ENCODE results near the gene PSMD5.

Gene PSMD5

DNA sequence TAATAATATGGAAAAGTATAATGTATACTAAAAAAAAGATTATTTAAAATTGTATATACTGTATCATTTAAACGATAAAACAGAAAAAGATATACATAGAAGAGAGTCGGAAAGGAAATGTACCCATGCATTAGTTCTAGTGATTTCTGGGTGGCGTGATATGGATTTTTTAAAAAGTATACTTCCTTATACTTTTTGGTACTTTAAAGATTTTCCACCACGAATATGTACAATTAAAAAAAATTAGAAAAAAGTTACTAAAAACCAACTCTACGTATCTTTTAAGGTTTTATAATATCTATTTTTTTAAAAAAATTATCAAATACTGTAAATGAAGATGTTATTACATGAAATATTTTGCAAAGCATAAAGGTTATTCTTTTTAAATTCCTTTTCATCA lies 22.0 kb upstream of the PSMD5 start:
- H2BK15ac ChIP-seq (ENCODE audit: low read length) = no peak overlapping the region
- no peak overlapping the region for H2AFZ ChIP-seq (ENCODE audit: low read length)

GRCh38 chr9:120863833-120864232 lies 21.1 kb upstream of the PSMD5 start:
- DNase-seq (ENCODE audit: low spot score) = no peak
- H3K14ac ChIP-seq (ENCODE audit: low read length) = no peak overlapping the region
- no peaks in the 10 kb centered on the region for H3K27me3 ChIP-seq (ENCODE audit: control insufficient read depth in 3 of 3, insufficient read depth in 3 of 3, low read depth in 1 of 3, low read length in 3 of 3)
- no peak overlapping the region for H2AFZ ChIP-seq (ENCODE audit: low read length)
- H3K9me3 ChIP-seq (replicated peaks in 1 of 2; ENCODE audit: control insufficient read depth in 2 of 2, insufficient read depth in 1 of 2, low read depth in 1 of 2, low read length in 2 of 2) = no peaks in the 10 kb centered on the region
- H2BK5ac ChIP-seq (ENCODE audit: low read length) = no peak overlapping the region
- no peak overlapping the region for H2AK5ac ChIP-seq (ENCODE audit: low read depth, low read length)
- H3K27ac ChIP-seq (replicated peaks; ENCODE audit: low read length) = no peak overlapping the region
- no peak overlapping the region for H2BK15ac ChIP-seq (ENCODE audit: low read length)
- no peak overlapping the region for H3K4ac ChIP-seq (ENCODE audit: low read length)
- H3K23ac ChIP-seq (ENCODE audit: low read depth, low read length, poor library complexity) = no peak overlapping the region
- no peak overlapping the region for H4K91ac ChIP-seq (ENCODE audit: low read depth, low read length, poor library complexity)
- H2BK120ac ChIP-seq (ENCODE audit: low read depth, low read length) = no peak overlapping the region
- H3K18ac ChIP-seq (ENCODE audit: low read length) = no peak overlapping the region
- H4K8ac ChIP-seq (ENCODE audit: low read depth, low read length) = no peak overlapping the region
- H3K9ac ChIP-seq (ENCODE audit: low read depth, low read length, poor library complexity) = no peak overlapping the region
- peaks cover 0 to 4% of the 10 kb centered on the region in 2 donors for H3K4me1 ChIP-seq (ENCODE audit: control insufficient read depth in 2 of 2, insufficient read depth in 1 of 2, low read depth in 1 of 2, low read length in 2 of 2)
- H3K79me1 ChIP-seq (ENCODE audit: low read depth, low read length) = peaks cover 1% of the 10 kb centered on the region
- H3K36me3 ChIP-seq (replicated peaks in 1 of 2; ENCODE audit: control insufficient read depth in 2 of 2, insufficient read depth in 2 of 2, low read length in 2 of 2) = peaks cover 30 to 90% of the 10 kb centered on the region in 2 donors
- H3K4me3 ChIP-seq (ENCODE audit: low read length in 2 of 2) = no peak overlapping the region
- no CpG with 5 or more reads among the region's 7 CpGs for WGBS, 2 donors (ENCODE audit: extremely low coverage in 2 of 2, insufficient read length in 2 of 2, insufficient replicate concordance in 1 of 2)
- H2BK12ac ChIP-seq (ENCODE audit: low read length) = no peak overlapping the region
- no peak overlapping the region for H3K4me2 ChIP-seq (ENCODE audit: insufficient read depth, low read length, poor library complexity, severe bottlenecking)

More for the DNA sequence above, 22.0 kb upstream of the PSMD5 start:
- Histone ChIP-seq H3K14ac (ENCODE audit: low read length) (no peak overlapping the region), H2BK120ac (ENCODE audit: low read depth, low read length) (no peak overlapping the region), H3K9ac (ENCODE audit: low read depth, low read length, poor library complexity) (no peak overlapping the region), H3K4me1 (ENCODE audit: control insufficient read depth in 2 of 2, insufficient read depth in 1 of 2, low read depth in 1 of 2, low read length in 2 of 2) (peaks cover 0 to 6% of the 10 kb centered on the region in 2 donors), H2AK5ac (ENCODE audit: low read depth, low read length) (no peak overlapping the region), H2BK5ac (ENCODE audit: low read length) (no peak overlapping the region), H3K23ac (ENCODE audit: low read depth, low read length, poor library complexity) (no peak overlapping the region), H3K9me3 (replicated peaks in 1 of 2; ENCODE audit: control insufficient read depth in 2 of 2, insufficient read depth in 1 of 2, low read depth in 1 of 2, low read length in 2 of 2) (no peaks in the 10 kb centered on the region), H3K4me2 (ENCODE audit: insufficient read depth, low read length, poor library complexity, severe bottlenecking) (no peak overlapping the region), H3K79me1 (ENCODE audit: low read depth, low read length) (peaks cover 1% of the 10 kb centered on the region), H3K4me3 (ENCODE audit: low read length in 2 of 2) (no peak overlapping the region), H3K36me3 (replicated peaks in 1 of 2; ENCODE audit: control insufficient read depth in 2 of 2, insufficient read depth in 2 of 2, low read length in 2 of 2) (peaks cover 30 to 92% of the 10 kb centered on the region in 2 donors), H3K27ac (replicated peaks; ENCODE audit: low read length) (no peak overlapping the region), H2BK12ac (ENCODE audit: low read length) (no peak overlapping the region), H3K27me3 (ENCODE audit: control insufficient read depth in 3 of 3, insufficient read depth in 3 of 3, low read depth in 1 of 3, low read length in 3 of 3) (no peaks in the 10 kb centered on the region), H4K91ac (ENCODE audit: low read depth, low read length, poor library complexity) (no peak overlapping the region), H4K8ac (ENCODE audit: low read depth, low read length) (no peak overlapping the region), H3K4ac (ENCODE audit: low read length) (no peak overlapping the region), H3K18ac (ENCODE audit: low read length) (no peak overlapping the region)
- DNase-seq (ENCODE audit: low spot score) = no peak
- WGBS, 2 donors (ENCODE audit: extremely low coverage in 2 of 2, insufficient read length in 2 of 2, insufficient replicate concordance in 1 of 2) = no CpG with 5 or more reads among the region's 5 CpGs

DNA sequence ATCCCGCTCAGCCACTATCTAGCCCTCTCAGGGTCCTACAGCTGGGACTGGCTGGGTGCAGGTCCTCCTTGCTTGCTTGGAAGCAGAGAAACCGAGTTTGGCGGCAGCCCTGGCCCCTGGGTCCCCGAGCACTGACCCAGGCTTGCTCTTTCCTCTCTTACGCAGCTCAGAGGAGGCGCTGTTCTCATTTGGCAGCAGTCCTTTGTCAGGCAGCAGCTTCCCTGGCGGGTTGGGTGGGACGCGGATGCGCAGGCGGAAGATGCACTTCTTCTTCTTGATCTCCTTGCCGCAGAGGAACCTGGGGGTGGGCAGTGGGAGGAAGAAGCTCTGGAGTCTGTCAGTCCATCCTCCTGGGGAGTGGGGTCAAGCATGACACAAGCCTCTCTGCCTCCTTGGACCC lies 19.7 kb upstream of the PSMD5 start:
- Histone ChIP-seq H3K27me3 (ENCODE audit: control insufficient read depth in 3 of 3, insufficient read depth in 3 of 3, low read depth in 1 of 3, low read length in 3 of 3) (no peaks in the 10 kb centered on the region), H3K36me3 (replicated peaks in 1 of 2; ENCODE audit: control insufficient read depth in 2 of 2, insufficient read depth in 2 of 2, low read length in 2 of 2) (peaks cover 36 to 93% of the 10 kb centered on the region in 2 donors), H3K4me2 (ENCODE audit: insufficient read depth, low read length, poor library complexity, severe bottlenecking) (no peak overlapping the region), H2BK5ac (ENCODE audit: low read length) (no peak overlapping the region), H3K18ac (ENCODE audit: low read length) (no peak overlapping the region), H3K4me1 (ENCODE audit: control insufficient read depth in 2 of 2, insufficient read depth in 1 of 2, low read depth in 1 of 2, low read length in 2 of 2) (no peaks in the 10 kb centered on the region), H3K4ac (ENCODE audit: low read length) (no peak overlapping the region), H3K79me1 (ENCODE audit: low read depth, low read length) (no peaks in the 10 kb centered on the region), H2BK120ac (ENCODE audit: low read depth, low read length) (no peak overlapping the region), H2BK12ac (ENCODE audit: low read length) (no peak overlapping the region), H2BK15ac (ENCODE audit: low read length) (no peak overlapping the region), H3K4me3 (ENCODE audit: low read length in 2 of 2) (no peak overlapping the region), H4K8ac (ENCODE audit: low read depth, low read length) (no peak overlapping the region), H2AK5ac (ENCODE audit: low read depth, low read length) (no peak overlapping the region), H3K9me3 (replicated peaks in 1 of 2; ENCODE audit: control insufficient read depth in 2 of 2, insufficient read depth in 1 of 2, low read depth in 1 of 2, low read length in 2 of 2) (no peaks in the 10 kb centered on the region), H2AFZ (ENCODE audit: low read length) (no peak overlapping the region), H3K9ac (ENCODE audit: low read depth, low read length, poor library complexity) (peak overlapping the region; percentile 10), H3K23ac (ENCODE audit: low read depth, low read length, poor library complexity) (peak overlapping the region; percentile 56), H3K27ac (replicated peaks; ENCODE audit: low read length) (no peak overlapping the region), H4K91ac (ENCODE audit: low read depth, low read length, poor library complexity) (no peak overlapping the region), H3K14ac (ENCODE audit: low read length) (no peak overlapping the region)
- WGBS, 2 donors (ENCODE audit: extremely low coverage in 2 of 2, insufficient read length in 2 of 2, insufficient replicate concordance in 1 of 2) = no CpG with 5 or more reads among the region's 12 CpGs
- DNase-seq (ENCODE audit: low spot score) = no peak

GRCh38 chr9:120861935-120862334 lies 19.2 kb upstream of the PSMD5 start:
- no peak overlapping the region for H4K8ac ChIP-seq (ENCODE audit: low read depth, low read length)
- no peak overlapping the region for H2AFZ ChIP-seq (ENCODE audit: low read length)
- no peak overlapping the region for H2AK5ac ChIP-seq (ENCODE audit: low read depth, low read length)
- no peak overlapping the region for H3K18ac ChIP-seq (ENCODE audit: low read length)
- H3K4me2 ChIP-seq (ENCODE audit: insufficient read depth, low read length, poor library complexity, severe bottlenecking) = no peak overlapping the region
- H3K9ac ChIP-seq (ENCODE audit: low read depth, low read length, poor library complexity) = no peak overlapping the region
- no peak overlapping the region for H2BK5ac ChIP-seq (ENCODE audit: low read length)
- no peak overlapping the region for H2BK15ac ChIP-seq (ENCODE audit: low read length)
- H3K27me3 ChIP-seq (ENCODE audit: control insufficient read depth in 3 of 3, insufficient read depth in 3 of 3, low read depth in 1 of 3, low read length in 3 of 3) = no peaks in the 10 kb centered on the region
- no peaks in the 10 kb centered on the region for H3K79me1 ChIP-seq (ENCODE audit: low read depth, low read length)
- H2BK120ac ChIP-seq (ENCODE audit: low read depth, low read length) = no peak overlapping the region
- DNase-seq (ENCODE audit: low spot score) = no peak
- H3K4ac ChIP-seq (ENCODE audit: low read length) = no peak overlapping the region
- no peaks in the 10 kb centered on the region for H3K4me1 ChIP-seq (ENCODE audit: control insufficient read depth in 2 of 2, insufficient read depth in 1 of 2, low read depth in 1 of 2, low read length in 2 of 2)
- no CpG with 5 or more reads among the region's 6 CpGs for whole genome bisulfite sequencing, 2 donors (ENCODE audit: extremely low coverage in 2 of 2, insufficient read length in 2 of 2, insufficient replicate concordance in 1 of 2)
- H4K91ac ChIP-seq (ENCODE audit: low read depth, low read length, poor library complexity) = no peak overlapping the region
- H3K23ac ChIP-seq (ENCODE audit: low read depth, low read length, poor library complexity) = no peak overlapping the region
- no peak overlapping the region for H3K27ac ChIP-seq (replicated peaks; ENCODE audit: low read length)
- no peak overlapping the region for H3K14ac ChIP-seq (ENCODE audit: low read length)
- peaks cover 36 to 92% of the 10 kb centered on the region in 2 donors for H3K36me3 ChIP-seq (replicated peaks in 1 of 2; ENCODE audit: control insufficient read depth in 2 of 2, insufficient read depth in 2 of 2, low read length in 2 of 2)
- no peaks in the 10 kb centered on the region for H3K9me3 ChIP-seq (replicated peaks in 1 of 2; ENCODE audit: control insufficient read depth in 2 of 2, insufficient read depth in 1 of 2, low read depth in 1 of 2, low read length in 2 of 2)
- no peak overlapping the region for H2BK12ac ChIP-seq (ENCODE audit: low read length)
- H3K4me3 ChIP-seq (ENCODE audit: low read length in 2 of 2) = no peak overlapping the region
